K562 (cell line): ENCODE results near the gene SRPK2. TPM values are rescaled to one million over a fixed set of nuclear protein-coding genes. Genes with fewer than 3 reads are reported as not detected.
"Not testable (repeated sequence)": the region's sequence is repeated elsewhere in the genome, so short reads cannot be mapped to it uniquely, and the experiment has no call there.

ENCODE experiments used
- ATAC-seq: fragments of 200-7000 bp; cut with Tn5 transposase; 3 replicates; pipeline ENCODE4 v1.9.1; 2020; ENCODE audit warnings: moderate library complexity
- BruUV-seq: library from RNA; stranded (reverse); fragments of 400-500 nt; replicated peaks from 2 replicates; lab custom pipeline; 2021; lab: Mats Ljungman, UMichigan
- CTCF ChIA-PET: fragments of 300-600 bp; formaldehyde crosslinking; extraction: SDS; loops from one replicate; lab custom pipeline; 2021; ENCODE audit warnings: low intra/inter-chr PET ratio; lab: Yijun Ruan, JAX
- POLR2A ChIA-PET: fragments of 300-600, 350-650 bp; sonication (Branson Sonifier 250); formaldehyde crosslinking; extraction: SDS; loops from one replicate; lab custom pipeline; 2021; ENCODE audit warnings: antibody characterized with exemption, inconsistent platforms; lab: Yijun Ruan, JAX
- DNase-seq, 4 experiments: peaks; one replicate each; pipeline versions ENCODE4 v3.0.0 to v3.0.0-alpha.2; 2011 to 2018; ENCODE audit warnings: low spot score in 3 of 4, mixed read lengths in 3 of 4; ENCODE audit errors: extremely low read depth in 1 of 4
- FAIRE-seq: peaks from 2 replicates; lab custom pipeline; 2011; peaks lifted over from hg19 to GRCh38; lab: Jason Lieb, UNC
- H2AFZ ChIP-seq: 2 replicates; pipeline ENCODE4 v1.6.0; 2011; ENCODE audit warnings: low read depth, low read length, control low read depth, inconsistent platforms
- H3K27ac ChIP-seq: fragments of 200-600 bp; 3 replicates; pipeline ENCODE4 v1.8.0; 2011; ENCODE audit warnings: low read depth, mild to moderate bottlenecking, control low read depth, inconsistent platforms, low read length, moderate library complexity, mixed read lengths; ENCODE audit errors: extremely low read depth
- H3K27me3 ChIP-seq, 2 experiments: fragments of 300-600 bp in 1 of 2; 2 replicates in 1 of 2; 3 replicates in 1 of 2; pipeline versions ENCODE4 v1.6.0 to v1.8.0; 2011; ENCODE audit warnings: inconsistent platforms in 2 of 2, low read length in 2 of 2, mild to moderate bottlenecking in 1 of 2, mixed read lengths in 1 of 2, moderate library complexity in 1 of 2; ENCODE audit not compliant: control insufficient read depth in 2 of 2, insufficient read depth in 2 of 2
- H3K36me3 ChIP-seq: fragments of 300-600 bp; 3 replicates; pipeline ENCODE4 v1.8.0; 2011; ENCODE audit warnings: mild to moderate bottlenecking, low read length, inconsistent platforms; ENCODE audit not compliant: control insufficient read depth, insufficient read depth
- H3K4me1 ChIP-seq, 2 experiments: fragments of 200-600 bp in 1 of 2; replicated peaks in 1 of 2; 2 replicates in 1 of 2; 3 replicates in 1 of 2; pipeline versions ENCODE4 v1.5.1 to v1.8.0; 2011; ENCODE audit warnings: inconsistent platforms in 2 of 2, low read length in 2 of 2, mild to moderate bottlenecking in 1 of 2, mixed read lengths in 1 of 2, moderate library complexity in 1 of 2; ENCODE audit not compliant: control insufficient read depth in 2 of 2, insufficient read depth in 2 of 2
- H3K4me2 ChIP-seq: 2 replicates; pipeline ENCODE4 v1.6.1; 2011; ENCODE audit warnings: low read length, control low read depth, inconsistent platforms, mixed read lengths; ENCODE audit not compliant: insufficient read depth
- H3K4me3 ChIP-seq: fragments of 200-600 bp; sonication (generic), shearing (Covaris generic); 2 replicates; pipeline ENCODE4 v1.5.1; 2016; ENCODE audit warnings: control low read depth, inconsistent platforms
- H3K79me2 ChIP-seq: fragments of 200-600 bp; 3 replicates; pipeline ENCODE4 v1.8.0; 2011; ENCODE audit warnings: low read length, inconsistent platforms; ENCODE audit not compliant: control insufficient read depth, insufficient read depth
- H3K9ac ChIP-seq, 2 experiments: 2 replicates each; pipeline versions ENCODE4 v1.6.0 to v1.6.1; 2011; ENCODE audit warnings: low read depth in 2 of 2, low read length in 2 of 2, control low read depth in 1 of 2, inconsistent platforms in 1 of 2, mild to moderate bottlenecking in 1 of 2, mixed read lengths in 1 of 2; ENCODE audit not compliant: insufficient read depth in 1 of 2
- H3K9me1 ChIP-seq: one replicate; pipeline ENCODE4 v1.6.0; 2011; ENCODE audit warnings: inconsistent platforms, mild to moderate bottlenecking, low read length, moderate library complexity; ENCODE audit not compliant: control insufficient read depth, insufficient read depth
- H3K9me3 ChIP-seq: replicated peaks from 2 replicates; pipeline ENCODE4 v1.5.1; 2011; ENCODE audit warnings: low read depth, low read length, inconsistent platforms; ENCODE audit not compliant: control insufficient read depth, insufficient read depth
- H4K20me1 ChIP-seq: replicated peaks from 2 replicates; pipeline ENCODE4 v1.6.1; 2011; ENCODE audit warnings: low read length, inconsistent platforms, mixed read lengths; ENCODE audit not compliant: control insufficient read depth, insufficient read depth
- EHMT2 ChIP-seq: fragments of 450-650 bp; IDR thresholded peaks from 2 replicates; pipeline ENCODE4 v1.6.1; 2018; ENCODE audit warnings: antibody characterized with exemption
- HES1 ChIP-seq: fragments of 450-650 bp; IDR thresholded peaks from 2 replicates; pipeline ENCODE4 v1.6.1; 2016; ENCODE audit warnings: low read depth, mild to moderate bottlenecking, moderate library complexity
- HINFP ChIP-seq: fragments of 450-650 bp; conservative IDR thresholded peaks from 2 replicates; pipeline ENCODE4 v1.6.1; 2016; ENCODE audit warnings: missing genetic modification characterization, low read depth, mild to moderate bottlenecking, control low read depth, missing compliant biosample characterization
- MAFK ChIP-seq: IDR thresholded peaks from 2 replicates; pipeline ENCODE4 v1.6.1; 2011; ENCODE audit warnings: low read length, improper control_type of control experiment
- NBN ChIP-seq: fragments of 450-650 bp; IDR thresholded peaks from 2 replicates; pipeline ENCODE4 v1.6.1; 2016; ENCODE audit warnings: low read depth, mild to moderate bottlenecking
- NR2F6 ChIP-seq: fragments of 450-650 bp; formaldehyde crosslinking; IDR thresholded peaks from 2 replicates; pipeline ENCODE4 v1.4.0; 2020; ENCODE audit warnings: mild to moderate bottlenecking
- PHTF2 ChIP-seq: fragments of 250-450 bp; sonication (Bioruptor Pico); IDR thresholded peaks from 2 replicates; pipeline ENCODE4 v1.5.0; 2021; ENCODE audit warnings: mild to moderate bottlenecking
- POLR2B ChIP-seq: fragments of 450-650 bp; IDR thresholded peaks from 2 replicates; pipeline ENCODE4 v1.6.1; 2018; ENCODE audit warnings: low read depth; ENCODE audit not compliant: partially characterized antibody
- SRF ChIP-seq, 2 experiments: fragments of 250-450, 450-650 bp in 1 of 2; sonication (Bioruptor Pico) in 1 of 2; sonication (generic) in 1 of 2; formaldehyde crosslinking; IDR thresholded peaks; 2 replicates each; pipeline versions ENCODE4 v1.5.0 to v1.5.1; 2020 to 2022; ENCODE audit warnings: mild to moderate bottlenecking in 1 of 2, missing genetic modification reagents in 1 of 2
- WGBS: fragments of 100-300 bp; shearing (Covaris generic); methylation state at CpG from one replicate; pipeline ENCODE4 v1.1.6; 2016; ENCODE audit warnings: low coverage, mixed read lengths; ENCODE audit not compliant: insufficient coverage; ENCODE audit errors: missing lambda C conversion rate; 5-methylcytosine and 5-hydroxymethylcytosine counted together
- in situ Hi-C: fragments of 300-500 bp; cut with MboI; formaldehyde crosslinking; loops from 4 replicates; pipeline ENCODE4 v1.15.0; 2018; ENCODE audit warnings: inconsistent platforms, mixed read lengths
- intact Hi-C: fragments of 100-400 bp; cut with micrococcal nuclease; formaldehyde crosslinking; loops from 2 replicates; pipeline ENCODE4 v1.14.2; 2022
- polyA plus RNA-seq, 8 experiments: library from polyadenylated mRNA; depleted of rRNA in 4 of 8; stranded (reverse) in 5 of 8; unstranded in 3 of 8; fragments of >200 nt; fragmentation: Nextera tagmentation in 2 of 8; fragmentation: Illumina TruSeq in 1 of 8; extraction: Ambion mirVana in 2 of 8; extraction: Trizol in 1 of 8; gene quantifications; 2 replicates each; pipeline versions ENCODE4 v1.2.1 to v1.2.3, GENCODE V29; 2011 to 2014; ENCODE audit warnings: inconsistent platforms in 1 of 8, missing spikeins in 1 of 8
- total RNA-seq, 7 experiments: library from RNA; depleted of rRNA in 6 of 7; stranded (reverse); fragments of >200 nt in 6 of 7; fragmentation: Illumina TruSeq in 2 of 7; extraction: Trizol in 2 of 7; gene quantifications; 2 replicates each; pipeline versions ENCODE4 v1.2.1 to v1.2.3, GENCODE V29; 2011 to 2021; ENCODE audit warnings: low replicate concordance in 1 of 7

The SRPK2 gene
- total and polyA plus RNA-seq, 9 of the 15 experiments (the other 6 are each of a cell fraction or from before 2014, with no cell fraction given): 21.5 to 44.7 (median 33.3) TPM

GRCh38 chr7:105327201-105327600 is 61.5 kb downstream of the SRPK2 start (continued):
- no peak for TF ChIP-seq HINFP (tag)
- TF ChIP-seq MAFK: no peak
- TF ChIP-seq POLR2B: no peak
- no peak for TF ChIP-seq SRF (CRISPR knock-in tag; IDR thresholded peaks at IDR 0.05)
- TF ChIP-seq, all 486 proteins: peak for 0

- Histone ChIP-seq H3K4me1 (no peaks in the 10 kb centered on the region), H3K36me3 (no peaks in the 10 kb centered on the region), H3K27ac (no peak overlapping the region), H2AFZ (no peak overlapping the region), H3K9me1 (no peaks in the 10 kb centered on the region), H4K20me1 (peaks cover 9% of the 10 kb centered on the region; the same call in 1 of the 2 replicates), H3K27me3 (no peaks in the 10 kb centered on the region), H3K9me3 (no peaks in the 10 kb centered on the region), H3K4me2 (no peak overlapping the region), H3K79me2 (peaks cover 55% of the 10 kb centered on the region), H3K9ac (no peak overlapping the region), H3K4me3 (no peak overlapping the region)
- intact Hi-C loops: no loop called here
- no peak for FAIRE-seq
- POLR2A ChIA-PET: interaction anchor here (0.8 to 1.9 kb wide), 2 partner anchors 17 to 27 kb away, joined by 3 to 8 read pairs; no protein-coding TSS in a partner anchor
- BruUV-seq: no TSS peak
- CTCF ChIA-PET: interaction anchor here (0.6 to 0.7 kb wide), 2 partner anchors 16 to 163 kb away, joined by 3 to 5 read pairs; no protein-coding TSS in a partner anchor
- WGBS: 70% methylated on average over 5 of the region's 5 CpGs
- no peak; the same call in 1 of the 3 replicates for ATAC-seq
- in situ Hi-C loops: no loop called here
- DNase-seq: no peak
- TF ChIP-seq NBN: no peak
- TF ChIP-seq NR2F6 (CRISPR knock-in tag): no peak
- no peak for TF ChIP-seq PHTF2 (CRISPR knock-in tag)
- TF ChIP-seq EHMT2: no peak
- TF ChIP-seq HES1: no peak
Observed at GRCh38 chr7:105325216-105325904, 63.4 kb downstream of the SRPK2 start.

DNA sequence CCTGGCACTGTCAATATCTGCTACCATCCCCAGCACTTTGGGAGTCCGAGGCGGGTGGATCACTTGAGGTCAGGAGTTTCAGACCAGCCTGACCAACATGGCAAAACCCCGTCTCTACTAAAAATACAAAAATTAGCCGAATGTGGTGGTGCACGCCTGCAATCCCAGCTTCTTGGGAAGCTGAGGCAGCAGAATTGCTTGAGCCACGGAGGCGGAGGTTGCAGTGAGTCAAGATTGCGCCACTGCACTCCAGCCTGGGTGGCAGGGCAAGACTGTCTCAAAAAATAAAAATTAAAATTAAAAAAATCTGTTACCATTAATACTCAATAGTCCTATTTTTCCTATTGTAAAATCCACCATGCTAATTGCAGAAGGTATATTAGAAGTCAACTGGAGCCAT is 64.1 kb downstream of the SRPK2 start:
- H3K79me2 ChIP-seq: peaks cover 60% of the 10 kb centered on the region
- intact Hi-C loops, FAIRE-seq, H2AFZ ChIP-seq, CTCF ChIA-PET, DNase-seq, in situ Hi-C loops, H3K4me3 ChIP-seq, ATAC-seq, H3K36me3 ChIP-seq, H3K9ac ChIP-seq, BruUV-seq, H3K27ac ChIP-seq, H3K9me1 ChIP-seq, H3K9me3 ChIP-seq, H4K20me1 ChIP-seq, H3K4me1 ChIP-seq, H3K4me2 ChIP-seq, H3K27me3 ChIP-seq: not testable (repeated sequence)
- WGBS: 92% methylated on average over 8 of the region's 8 CpGs
- POLR2A ChIA-PET: interaction anchor here (0.8 to 1.3 kb wide), 2 partner anchors 14 to 26 kb away, joined by 3 read pairs; no protein-coding TSS in a partner anchor
